RWPE1 (cell line): ENCODE measurements around the gene APBB1.

Experiments
- CTCF ChIA-PET: fragments of 350-600 bp; sonication (Branson Sonifier 250); formaldehyde crosslinking; extraction: SDS; loops from one replicate; lab custom pipeline; 2021; lab: Yijun Ruan, JAX
- POLR2A ChIA-PET: fragments of 400-600 bp; formaldehyde crosslinking; extraction: SDS; loops from one replicate; lab custom pipeline; 2020; ENCODE audit warnings: antibody characterized with exemption; ENCODE audit not compliant: low non-redundant PET; lab: Yijun Ruan, JAX
- DNase-seq: peaks from one replicate; pipeline ENCODE4 v3.0.0; 2012; ENCODE audit warnings: low spot score
- H3K27ac ChIP-seq: fragments of 450-650 bp; 2 replicates; pipeline ENCODE4 v1.5.1; 2017
- TF ChIP-seq, protein P1 (sequence below): fragments of 450-650 bp; conservative IDR thresholded peaks from 2 replicates; pipeline ENCODE4 v1.5.1; 2017; ENCODE audit warnings: low read depth, mild to moderate bottlenecking

APBB1 gene

DNA sequence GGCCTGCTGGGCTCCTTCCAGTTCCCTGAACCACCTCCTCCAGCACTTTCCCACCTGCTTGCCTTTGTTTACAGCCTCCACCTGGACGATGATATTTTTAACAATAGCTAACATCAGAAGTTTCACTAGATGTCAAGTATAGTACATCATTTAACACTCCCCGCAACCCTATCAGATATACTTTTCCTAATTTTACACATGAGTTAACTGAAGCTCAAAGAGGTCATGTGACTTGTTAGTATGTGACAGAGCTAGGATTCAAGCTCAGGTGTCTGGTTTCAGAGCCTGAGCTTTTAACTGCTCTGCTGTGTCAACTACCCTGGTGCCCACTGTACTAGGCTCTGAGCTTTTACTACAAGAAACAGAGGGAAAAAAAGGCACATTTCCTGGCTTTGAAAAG lies 36.2 kb upstream of the APBB1 start:
- CTCF ChIA-PET, result no interaction called here
- no peak for DNase-seq
- POLR2A ChIA-PET, result no interaction called here
- no peak overlapping the region for H3K27ac ChIP-seq
- TF ChIP-seq, protein P1, sequence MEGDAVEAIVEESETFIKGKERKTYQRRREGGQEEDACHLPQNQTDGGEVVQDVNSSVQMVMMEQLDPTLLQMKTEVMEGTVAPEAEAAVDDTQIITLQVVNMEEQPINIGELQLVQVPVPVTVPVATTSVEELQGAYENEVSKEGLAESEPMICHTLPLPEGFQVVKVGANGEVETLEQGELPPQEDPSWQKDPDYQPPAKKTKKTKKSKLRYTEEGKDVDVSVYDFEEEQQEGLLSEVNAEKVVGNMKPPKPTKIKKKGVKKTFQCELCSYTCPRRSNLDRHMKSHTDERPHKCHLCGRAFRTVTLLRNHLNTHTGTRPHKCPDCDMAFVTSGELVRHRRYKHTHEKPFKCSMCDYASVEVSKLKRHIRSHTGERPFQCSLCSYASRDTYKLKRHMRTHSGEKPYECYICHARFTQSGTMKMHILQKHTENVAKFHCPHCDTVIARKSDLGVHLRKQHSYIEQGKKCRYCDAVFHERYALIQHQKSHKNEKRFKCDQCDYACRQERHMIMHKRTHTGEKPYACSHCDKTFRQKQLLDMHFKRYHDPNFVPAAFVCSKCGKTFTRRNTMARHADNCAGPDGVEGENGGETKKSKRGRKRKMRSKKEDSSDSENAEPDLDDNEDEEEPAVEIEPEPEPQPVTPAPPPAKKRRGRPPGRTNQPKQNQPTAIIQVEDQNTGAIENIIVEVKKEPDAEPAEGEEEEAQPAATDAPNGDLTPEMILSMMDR, result no peak

DNA sequence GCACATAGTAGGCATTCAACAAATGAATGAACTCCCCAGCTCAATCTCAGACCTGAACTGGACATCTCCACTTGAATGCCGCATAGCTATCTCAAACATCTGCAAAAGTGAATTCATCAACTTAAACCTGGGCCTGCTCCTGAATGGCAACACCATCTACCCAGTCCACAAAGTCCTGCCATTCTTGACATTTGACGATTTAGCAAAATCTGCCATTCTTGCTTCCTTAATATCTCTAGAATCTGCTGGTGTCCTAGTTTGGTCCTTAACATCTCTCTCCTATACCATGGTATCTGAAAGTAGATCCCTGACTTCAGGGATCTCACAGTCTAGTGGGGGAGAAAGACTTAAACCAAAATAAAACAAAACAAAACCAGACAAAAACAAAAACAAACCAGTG lies 34.3 kb upstream of the APBB1 start:
- no peak overlapping the region for H3K27ac ChIP-seq
- TF ChIP-seq, protein P1, result no peak
- DNase-seq, result no peak
- ChIA-PET POLR2A (no interaction called here), CTCF (no interaction called here)

DNA sequence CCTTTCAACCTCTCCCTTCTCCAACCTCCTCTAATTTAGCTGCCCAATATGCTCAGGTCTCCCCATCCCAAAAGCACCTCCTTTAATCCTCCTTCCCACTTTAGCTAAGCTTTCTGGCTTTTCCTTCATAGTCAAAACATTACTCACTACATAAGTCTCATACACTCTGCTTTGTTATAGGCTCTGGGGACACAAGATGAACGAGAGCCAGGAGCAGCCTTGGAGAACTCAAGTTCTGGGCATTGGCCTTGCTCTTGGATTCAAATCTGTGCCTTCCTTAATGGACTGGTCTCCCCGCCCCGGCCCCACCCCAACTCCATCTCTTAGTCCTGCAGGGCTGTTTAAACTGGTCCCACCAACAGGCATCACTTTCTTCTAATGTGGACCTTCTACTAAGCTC lies 33.3 kb upstream of the APBB1 start:
- H3K27ac ChIP-seq, result no peak overlapping the region
- POLR2A ChIA-PET, result no interaction called here
- TF ChIP-seq, protein P1, result no peak
- CTCF ChIA-PET, result no interaction called here
- DNase-seq, result no peak

DNA sequence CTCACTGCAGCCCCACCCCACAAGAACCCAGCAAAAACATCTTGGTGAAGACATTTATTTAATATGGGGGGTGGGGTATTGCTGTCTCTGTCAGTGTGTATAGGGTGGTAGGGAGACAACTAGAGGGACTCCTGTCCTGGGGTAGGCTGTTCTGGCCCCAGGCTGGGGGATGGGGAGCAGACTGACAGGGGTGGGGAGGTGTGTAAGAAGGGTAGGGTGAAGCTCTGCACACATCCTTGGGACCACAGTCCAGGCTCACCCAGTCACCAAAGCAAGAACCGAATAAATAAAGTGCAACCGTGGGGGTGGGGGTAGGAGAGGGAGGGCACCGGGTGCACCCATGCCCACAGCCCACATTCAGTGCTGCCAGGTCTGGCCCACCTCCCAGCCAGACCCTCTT lies 29.7 kb upstream of the APBB1 start:
- TF ChIP-seq, protein P1, result no peak
- POLR2A ChIA-PET, result no interaction called here
- H3K27ac ChIP-seq, result no peak overlapping the region
- DNase-seq, result no peak
- CTCF ChIA-PET, result no interaction called here

- TF ChIP-seq, protein P1, result peak; percentile 39
- CTCF ChIA-PET, result interaction anchor here (0.6 to 2.7 kb wide), 13 partner anchors 11 to 912 kb away, joined by 3 to 27 read pairs (median 3); no protein-coding TSS in a partner anchor
- DNase-seq, result peak; percentile 46
- POLR2A ChIA-PET, result interaction anchor here (0.6 kb wide), 1 partner anchor 62 kb away, joined by 3 read pairs; no protein-coding TSS in a partner anchor
- H3K27ac ChIP-seq, result no peak overlapping the region
These were observed 24.5 kb upstream of the APBB1 start for GRCh38 chr11:6443269-6444003.

DNA sequence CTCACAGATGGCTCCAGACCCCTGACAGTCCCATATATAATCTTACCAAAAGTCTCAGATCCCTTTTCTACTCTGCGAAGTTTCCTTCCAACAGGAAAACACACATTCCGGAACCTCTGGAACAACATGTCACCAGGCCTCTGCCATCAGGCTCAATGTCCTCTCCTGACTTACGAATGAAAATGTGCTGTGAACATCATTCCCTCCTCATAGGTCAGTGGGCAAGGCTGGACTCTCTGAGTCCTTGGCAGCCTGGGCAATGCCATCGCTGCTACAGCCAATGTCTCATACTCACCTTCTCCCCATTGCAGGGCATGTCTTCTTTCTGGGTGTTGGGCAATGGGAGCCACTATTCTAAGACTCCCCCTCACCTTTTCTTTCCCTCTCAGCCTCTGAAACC lies 23.5 kb upstream of the APBB1 start:
- ChIA-PET POLR2A (no interaction called here), CTCF (interaction anchor here (1.1 to 2.7 kb wide), 2 partner anchors 20 to 63 kb away, joined by 3 to 27 read pairs; no protein-coding TSS in a partner anchor)
- no peak overlapping the region for H3K27ac ChIP-seq
- TF ChIP-seq, protein P1, result no peak
- no peak for DNase-seq
